Uterus (tissue), 2 donors: ENCODE results near the gene HBQ1.

ENCODE experiments used
- CTCF ChIP-seq, 4 experiments: fragments of 200-600 bp in 2 of 4; fragments of 450-650 bp in 2 of 4; sonication (generic) in 2 of 4; IDR thresholded peaks; one replicate each; pipeline ENCODE4 v1.5.1; 2016 to 2019; ENCODE audit warnings: antibody characterized with exemption in 4 of 4, mild to moderate bottlenecking in 2 of 4, moderate library complexity in 1 of 4
- POLR2A ChIP-seq, 2 donors: fragments of 450-650 bp; IDR thresholded peaks; one replicate each; pipeline ENCODE4 v1.6.1; 2016; ENCODE audit warnings: antibody characterized with exemption in 2 of 2, mild to moderate bottlenecking in 1 of 2, moderate library complexity in 1 of 2

DNA sequence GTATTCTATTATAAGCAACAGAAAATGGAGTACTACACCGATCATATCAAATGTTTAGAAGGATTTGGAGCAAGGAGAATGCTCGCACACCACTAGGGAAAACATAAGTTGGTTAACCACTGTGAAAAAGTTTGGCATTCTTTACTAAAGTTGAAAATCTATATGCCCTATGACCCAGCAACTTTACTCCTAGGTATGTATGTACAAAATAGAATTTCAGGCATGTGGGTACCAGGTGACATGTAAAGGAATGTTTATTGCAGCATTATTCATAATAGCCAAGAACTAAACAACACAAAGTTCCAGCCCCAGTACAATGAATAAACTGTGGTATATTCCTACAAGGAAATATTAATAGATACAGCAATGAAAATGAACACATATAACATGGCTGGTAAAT is 33.6 kb upstream of the HBQ1 start:
- TF ChIP-seq CTCF (IDR thresholded peaks at IDR 0.05) = no peak
- TF ChIP-seq POLR2A (IDR thresholded peaks at IDR 0.05) = no peak
